ENCODE measurements around the gene METTL15.

- TF ChIP-seq, protein P1, sequence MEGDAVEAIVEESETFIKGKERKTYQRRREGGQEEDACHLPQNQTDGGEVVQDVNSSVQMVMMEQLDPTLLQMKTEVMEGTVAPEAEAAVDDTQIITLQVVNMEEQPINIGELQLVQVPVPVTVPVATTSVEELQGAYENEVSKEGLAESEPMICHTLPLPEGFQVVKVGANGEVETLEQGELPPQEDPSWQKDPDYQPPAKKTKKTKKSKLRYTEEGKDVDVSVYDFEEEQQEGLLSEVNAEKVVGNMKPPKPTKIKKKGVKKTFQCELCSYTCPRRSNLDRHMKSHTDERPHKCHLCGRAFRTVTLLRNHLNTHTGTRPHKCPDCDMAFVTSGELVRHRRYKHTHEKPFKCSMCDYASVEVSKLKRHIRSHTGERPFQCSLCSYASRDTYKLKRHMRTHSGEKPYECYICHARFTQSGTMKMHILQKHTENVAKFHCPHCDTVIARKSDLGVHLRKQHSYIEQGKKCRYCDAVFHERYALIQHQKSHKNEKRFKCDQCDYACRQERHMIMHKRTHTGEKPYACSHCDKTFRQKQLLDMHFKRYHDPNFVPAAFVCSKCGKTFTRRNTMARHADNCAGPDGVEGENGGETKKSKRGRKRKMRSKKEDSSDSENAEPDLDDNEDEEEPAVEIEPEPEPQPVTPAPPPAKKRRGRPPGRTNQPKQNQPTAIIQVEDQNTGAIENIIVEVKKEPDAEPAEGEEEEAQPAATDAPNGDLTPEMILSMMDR (IDR thresholded peaks at IDR 0.05): no peak
- TF ChIP-seq POLR2A (IDR thresholded peaks at IDR 0.05): no peak
- no peak for TF ChIP-seq POLR2AphosphoS5 (IDR thresholded peaks at IDR 0.05; ENCODE audit: insufficient read depth in 1 of 2, low read depth in 1 of 2)
Observed at GRCh38 chr11:28153586-28153985, 45.4 kb downstream of the METTL15 start.

Measured in vagina (tissue), 2 donors.